DMS79 treated with DMSO at 0.1 percent for 48 hours (cell line): ENCODE results near the gene BCHE.

Source experiments
- DNase-seq: peaks from one replicate; lab custom pipeline; 2025; lab: John Stamatoyannopoulos, UW

Gene BCHE

DNA sequence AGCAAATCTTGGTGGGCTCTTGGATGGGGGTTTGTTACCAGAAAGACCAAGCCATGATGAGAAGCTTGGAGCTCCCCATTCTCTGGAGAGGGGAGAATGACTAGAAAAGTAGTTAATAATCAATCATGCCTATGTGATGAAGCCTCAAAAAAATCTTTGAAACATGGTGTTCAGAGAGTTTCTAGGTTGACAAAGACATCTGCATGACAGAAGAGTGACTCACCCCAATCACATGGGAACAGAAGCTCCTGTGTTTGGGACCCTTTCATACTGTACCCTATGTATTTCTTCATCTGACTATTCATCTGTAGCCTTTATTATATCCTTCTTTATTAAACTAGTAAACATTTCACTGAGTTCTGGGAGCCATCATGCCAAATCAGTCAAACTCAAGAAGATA is 87.4 kb downstream of the BCHE start:
- no peak for DNase-seq

GRCh38 chr3:165749241-165749640 is 88.0 kb downstream of the BCHE start:
- no peak for DNase-seq

GRCh38 chr3:165748094-165748493 is 89.1 kb downstream of the BCHE start:
- no peak for DNase-seq

DNA sequence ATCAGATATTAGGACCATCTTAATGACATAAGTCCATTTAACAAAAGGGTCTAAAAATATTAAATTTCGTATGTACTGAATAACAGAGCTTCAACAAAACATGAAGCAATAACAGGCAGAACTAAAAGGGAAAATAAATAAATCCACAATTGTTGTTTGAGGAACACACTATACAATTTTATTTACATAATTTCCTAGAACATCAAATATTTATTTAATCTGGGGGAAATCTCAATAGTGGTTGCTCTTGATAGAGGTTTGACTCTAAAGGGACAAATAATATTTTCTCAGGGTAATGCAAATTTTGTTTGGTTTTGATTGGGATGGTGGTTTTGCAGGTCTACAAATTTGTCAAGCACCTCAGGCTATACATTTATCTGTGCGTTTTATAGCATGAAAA is 90.3 kb downstream of the BCHE start:
- no peak for DNase-seq

DNA sequence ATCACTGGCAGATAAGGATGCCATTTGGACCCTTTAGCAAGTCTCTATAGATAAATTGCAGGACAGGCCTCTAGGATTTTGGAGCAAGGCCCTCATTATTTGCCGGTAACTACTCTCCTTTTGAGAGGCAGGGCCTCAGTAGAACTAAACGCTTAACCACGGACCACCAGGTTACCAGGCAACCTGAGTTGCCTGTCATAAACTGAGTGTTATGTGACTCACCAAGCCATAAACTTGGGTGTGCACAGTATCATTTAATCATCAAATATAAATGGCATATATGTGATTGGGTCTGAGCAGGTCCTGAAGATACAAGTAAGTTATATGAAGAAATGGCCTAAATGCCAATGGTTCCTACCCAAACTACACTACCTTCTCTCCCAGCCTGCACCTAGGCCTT is 93.2 kb downstream of the BCHE start:
- DNase-seq, result no peak

GRCh38 chr3:165742351-165742750 is 94.9 kb downstream of the BCHE start:
- DNase-seq, result no peak

GRCh38 chr3:165729756-165730155 is 107.5 kb downstream of the BCHE start:
- DNase-seq, result no peak

DNA sequence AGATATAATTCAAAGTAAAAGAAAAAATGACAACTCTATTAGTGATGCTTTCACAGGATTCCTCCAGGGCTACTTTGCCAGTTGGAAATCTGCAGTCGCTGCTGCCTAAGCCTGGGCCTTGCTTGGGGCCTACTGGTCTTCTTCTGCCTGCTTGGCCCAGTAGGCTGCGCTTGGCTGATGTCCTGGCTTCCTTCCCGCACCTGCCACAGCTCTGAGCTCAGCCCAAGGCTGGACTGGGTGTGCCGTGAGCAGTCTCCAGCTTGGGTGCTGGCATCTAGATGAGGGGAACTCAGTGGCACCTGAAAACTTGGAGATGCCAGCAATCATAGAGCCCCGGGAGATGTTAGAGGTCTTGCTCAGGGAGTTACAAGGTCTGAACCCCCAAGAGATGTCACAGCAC is 108.3 kb downstream of the BCHE start:
- DNase-seq, result no peak

DNA sequence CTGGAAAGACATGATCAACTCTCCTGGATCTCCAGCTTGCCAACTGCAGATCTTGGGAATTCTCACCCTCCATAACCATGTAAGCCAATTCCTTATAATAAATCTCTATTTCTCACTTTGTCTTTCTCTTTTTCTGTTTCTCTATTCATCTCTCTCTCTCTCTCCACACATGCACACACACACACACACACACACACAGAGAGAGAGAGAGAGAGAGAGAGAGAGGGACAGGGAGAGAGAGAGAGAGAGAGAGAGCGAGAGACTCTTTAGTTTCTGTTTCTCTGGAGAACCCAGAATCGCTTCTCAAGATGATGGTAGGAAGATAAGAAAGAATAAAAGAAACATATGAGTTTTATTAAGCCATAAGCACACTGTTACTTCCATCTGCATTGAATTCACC is 111.9 kb downstream of the BCHE start:
- DNase-seq, result no peak
